ENCODE measurements around the gene CTNNB1.
A peak's percentile ranks its signal among the peaks of the same experiment; 100 is the strongest.
"Not testable (repeated sequence)": the region's sequence is repeated elsewhere in the genome, so short reads cannot be mapped to it uniquely, and the experiment has no call there.

CTNNB1 gene

GRCh38 chr3:41259449-41260062 is 60.3 kb downstream of the CTNNB1 start:
- DNase-seq = peak; percentile 37

DNA sequence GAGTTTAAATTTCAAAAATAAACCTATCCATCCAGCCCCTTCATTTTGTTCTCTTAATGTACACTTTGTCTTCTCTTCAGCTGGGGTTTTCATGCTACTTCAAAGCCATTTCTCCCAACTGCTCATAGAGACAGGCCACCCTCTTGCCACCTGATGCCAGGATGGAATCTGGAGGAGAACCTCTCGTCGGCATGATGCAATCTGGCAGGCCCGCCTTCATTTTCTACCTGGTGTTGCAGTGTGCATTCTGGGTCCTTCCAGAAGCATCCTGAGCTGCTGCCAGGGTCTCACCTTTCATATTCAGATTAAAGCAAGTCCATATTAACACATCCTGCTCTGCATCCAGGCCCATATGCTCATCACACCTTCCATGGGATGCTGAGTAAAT is 60.8 kb downstream of the CTNNB1 start:
- DNase-seq = no peak

- no peak for DNase-seq
These were observed 65.8 kb downstream of the CTNNB1 start for GRCh38 chr3:41265011-41265545.

DNA sequence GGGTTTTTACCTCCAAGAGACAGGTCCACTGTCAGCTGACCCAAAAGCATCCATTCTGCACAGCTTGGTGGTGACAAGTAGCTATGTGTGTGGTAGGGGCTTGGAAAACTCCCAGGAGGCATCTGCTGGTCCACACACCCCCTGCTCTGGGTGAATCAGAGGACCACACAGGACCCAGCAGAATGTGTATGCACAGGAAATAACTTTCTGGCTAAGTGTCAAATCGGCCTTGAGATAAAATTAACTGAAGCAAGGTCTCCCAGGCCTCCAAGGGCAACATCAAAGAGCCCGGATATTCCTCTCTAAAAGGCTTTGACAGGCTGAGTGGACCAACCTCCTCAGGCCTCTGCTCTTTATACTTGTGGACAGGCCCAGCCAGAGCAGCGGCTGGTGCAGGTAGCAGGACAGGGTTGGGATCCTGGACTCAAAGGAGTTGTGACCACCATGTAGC is 66.5 kb downstream of the CTNNB1 start:
- peak; percentile 66 for DNase-seq

DNA sequence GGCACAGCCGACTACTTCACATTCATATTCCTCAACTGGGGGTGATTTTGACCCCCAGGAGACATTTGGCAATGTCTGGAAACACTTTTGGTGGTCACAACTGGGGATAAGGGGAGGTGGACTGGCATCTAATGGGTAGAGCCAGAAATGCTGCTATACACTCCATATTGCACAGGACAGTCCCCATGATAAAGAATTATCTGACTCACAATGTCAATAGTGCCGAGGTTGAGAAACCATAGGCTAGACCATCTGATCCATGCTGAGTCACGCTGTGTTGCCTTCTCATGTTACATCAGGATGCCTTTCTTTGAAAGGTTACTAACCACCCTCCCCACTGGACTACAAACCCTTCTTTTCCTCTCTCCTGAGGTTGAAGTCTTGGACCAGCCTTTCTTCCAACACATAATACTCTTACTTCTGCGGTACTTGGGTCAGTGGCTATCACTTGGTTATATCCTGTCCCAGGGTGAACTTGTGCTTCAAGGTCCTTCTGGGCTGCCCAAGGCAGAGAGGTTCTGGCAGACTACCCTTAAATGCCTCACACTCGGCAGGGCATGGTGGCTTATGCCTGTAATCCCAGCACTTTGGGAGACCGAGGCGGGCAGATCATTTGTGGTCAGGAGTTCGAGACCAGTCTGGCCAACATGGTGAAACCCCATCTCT is 68.8 kb downstream of the CTNNB1 start:
- DNase-seq = peak; percentile 87

- DNase-seq = no peak
These were observed 73.4 kb downstream of the CTNNB1 start for GRCh38 chr3:41272667-41273066.

GRCh38 chr3:41274944-41275668 is 75.8 kb downstream of the CTNNB1 start:
- peak; percentile 51 for DNase-seq

DNA sequence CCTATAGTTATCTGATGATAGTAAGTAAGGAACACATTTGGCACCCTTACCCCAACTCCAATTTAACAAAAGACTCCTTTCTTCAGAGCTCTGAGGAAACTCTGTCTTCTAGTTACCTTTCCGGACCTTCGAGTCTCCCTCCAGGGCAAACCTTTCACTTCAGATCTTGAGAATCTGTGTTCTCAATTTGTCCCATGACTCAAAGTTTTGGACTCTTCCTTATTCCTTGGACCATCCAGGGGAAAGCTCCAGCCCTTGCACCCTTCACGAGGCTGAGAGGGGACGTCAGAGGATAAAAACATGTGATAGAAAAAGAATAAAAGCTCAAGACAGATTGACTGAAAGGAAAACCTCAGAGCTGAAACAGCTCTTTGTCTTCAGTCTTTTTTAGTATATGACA is 76.9 kb downstream of the CTNNB1 start:
- DNase-seq = no peak

GRCh38 chr3:41277790-41278465 is 78.6 kb downstream of the CTNNB1 start:
- DNase-seq = no peak

DNA sequence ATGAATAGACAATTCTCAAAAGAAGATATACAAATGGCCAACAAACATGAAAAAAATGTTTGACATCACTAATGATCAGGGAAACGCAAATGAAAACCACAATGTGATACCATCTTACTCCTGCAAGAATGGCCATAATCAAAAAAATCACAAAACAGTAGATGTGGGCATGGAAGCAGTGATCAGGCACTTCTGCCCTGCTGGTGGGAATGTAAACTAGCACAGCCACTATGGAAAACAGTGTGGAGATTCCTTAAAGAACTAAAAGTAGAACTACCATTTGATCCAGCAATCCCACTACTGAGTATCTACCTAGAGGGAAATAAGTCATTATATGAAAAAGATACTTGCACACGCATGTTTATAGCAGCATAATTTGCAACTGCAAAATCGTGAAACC is 85.6 kb downstream of the CTNNB1 start:
- not testable (repeated sequence) for DNase-seq

- no peak for DNase-seq
These were observed 87.0 kb downstream of the CTNNB1 start for GRCh38 chr3:41286305-41286704.

- DNase-seq = no peak
These were observed 89.5 kb downstream of the CTNNB1 start for GRCh38 chr3:41288785-41289184.

Data from kidney glomerular epithelial cell (primary cell).